ENCODE measurements around the gene ACTN1.

ACTN1 gene

DNA sequence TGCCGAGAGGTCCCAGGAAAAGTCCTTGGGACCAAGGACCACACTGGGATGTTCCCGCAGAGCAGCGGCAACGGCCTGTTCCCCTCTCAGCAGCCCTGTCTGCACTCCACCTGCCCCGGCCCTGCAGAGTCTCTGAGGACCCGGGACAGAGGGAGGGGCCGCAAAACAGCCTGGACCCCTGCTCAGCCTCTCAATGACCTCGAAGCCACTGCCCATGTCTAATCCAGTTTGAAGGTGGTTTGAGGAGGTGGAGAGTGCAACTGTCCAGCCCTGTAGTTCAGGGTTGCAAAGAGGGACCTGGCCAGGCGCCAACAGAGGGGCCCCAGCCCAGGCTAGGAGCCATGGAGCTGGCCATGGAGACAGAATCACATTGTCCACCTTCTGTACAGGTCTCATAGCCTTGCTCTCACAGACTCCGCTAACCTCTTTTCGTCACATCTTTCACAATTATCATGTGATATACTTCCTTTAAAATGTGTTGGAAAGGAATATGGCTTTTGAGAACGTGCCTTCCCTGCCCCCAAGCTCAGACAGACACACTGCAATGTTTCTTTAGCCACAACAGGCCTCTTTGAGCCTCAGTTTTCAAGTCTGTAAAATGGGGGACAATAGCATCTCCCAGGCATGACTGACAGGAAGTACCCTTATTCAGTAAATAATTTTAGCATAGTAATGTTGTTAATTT is 49.3 kb downstream of the ACTN1 start:
- no peak overlapping the region for H3K27ac ChIP-seq
- TF ChIP-seq, protein P1, sequence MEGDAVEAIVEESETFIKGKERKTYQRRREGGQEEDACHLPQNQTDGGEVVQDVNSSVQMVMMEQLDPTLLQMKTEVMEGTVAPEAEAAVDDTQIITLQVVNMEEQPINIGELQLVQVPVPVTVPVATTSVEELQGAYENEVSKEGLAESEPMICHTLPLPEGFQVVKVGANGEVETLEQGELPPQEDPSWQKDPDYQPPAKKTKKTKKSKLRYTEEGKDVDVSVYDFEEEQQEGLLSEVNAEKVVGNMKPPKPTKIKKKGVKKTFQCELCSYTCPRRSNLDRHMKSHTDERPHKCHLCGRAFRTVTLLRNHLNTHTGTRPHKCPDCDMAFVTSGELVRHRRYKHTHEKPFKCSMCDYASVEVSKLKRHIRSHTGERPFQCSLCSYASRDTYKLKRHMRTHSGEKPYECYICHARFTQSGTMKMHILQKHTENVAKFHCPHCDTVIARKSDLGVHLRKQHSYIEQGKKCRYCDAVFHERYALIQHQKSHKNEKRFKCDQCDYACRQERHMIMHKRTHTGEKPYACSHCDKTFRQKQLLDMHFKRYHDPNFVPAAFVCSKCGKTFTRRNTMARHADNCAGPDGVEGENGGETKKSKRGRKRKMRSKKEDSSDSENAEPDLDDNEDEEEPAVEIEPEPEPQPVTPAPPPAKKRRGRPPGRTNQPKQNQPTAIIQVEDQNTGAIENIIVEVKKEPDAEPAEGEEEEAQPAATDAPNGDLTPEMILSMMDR (conservative IDR thresholded peaks at IDR 0.05): no peak

DNA sequence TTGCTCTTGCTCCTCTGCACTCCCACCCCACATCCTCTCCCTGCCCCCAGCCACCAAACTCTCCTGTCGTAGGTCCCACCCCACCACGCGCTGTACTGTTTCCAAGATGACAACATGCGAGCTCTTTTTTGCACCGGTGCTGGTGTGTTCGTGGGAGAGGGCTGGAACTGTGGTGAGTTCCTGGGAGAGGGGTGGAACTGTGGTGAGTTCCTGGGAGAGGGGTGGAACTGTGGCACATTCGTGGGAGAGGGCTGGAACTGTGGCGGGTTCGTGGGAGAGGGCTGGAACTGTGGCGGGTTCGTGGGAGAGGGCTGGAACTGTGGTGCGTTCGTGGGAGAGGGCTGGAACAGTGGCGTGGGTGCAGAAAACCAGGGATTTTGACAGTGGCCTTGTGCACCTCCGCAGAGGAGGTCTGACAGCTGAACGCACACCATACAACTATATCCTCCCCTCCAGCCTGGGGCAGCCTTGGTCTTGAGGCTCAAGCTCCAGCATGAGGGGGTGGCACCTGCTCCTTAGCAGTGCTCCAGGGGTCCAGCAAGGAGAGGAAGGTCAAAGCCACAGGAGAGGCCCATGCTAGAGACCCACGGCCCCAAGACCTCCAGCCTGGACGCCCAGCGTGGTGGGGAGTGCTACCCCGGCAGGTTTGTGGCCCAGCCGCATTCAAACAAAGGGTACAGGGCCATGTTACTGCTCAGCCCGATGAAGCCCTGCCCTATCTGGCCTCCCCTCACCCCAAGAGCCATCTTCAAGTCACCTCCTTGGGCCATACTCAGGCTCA is 50.1 kb downstream of the ACTN1 start:
- H3K27ac ChIP-seq: no peak overlapping the region
- no peak for TF ChIP-seq ZFX (IDR thresholded peaks at IDR 0.05)
- TF ChIP-seq, protein P1 (conservative IDR thresholded peaks at IDR 0.05): no peak

DNA sequence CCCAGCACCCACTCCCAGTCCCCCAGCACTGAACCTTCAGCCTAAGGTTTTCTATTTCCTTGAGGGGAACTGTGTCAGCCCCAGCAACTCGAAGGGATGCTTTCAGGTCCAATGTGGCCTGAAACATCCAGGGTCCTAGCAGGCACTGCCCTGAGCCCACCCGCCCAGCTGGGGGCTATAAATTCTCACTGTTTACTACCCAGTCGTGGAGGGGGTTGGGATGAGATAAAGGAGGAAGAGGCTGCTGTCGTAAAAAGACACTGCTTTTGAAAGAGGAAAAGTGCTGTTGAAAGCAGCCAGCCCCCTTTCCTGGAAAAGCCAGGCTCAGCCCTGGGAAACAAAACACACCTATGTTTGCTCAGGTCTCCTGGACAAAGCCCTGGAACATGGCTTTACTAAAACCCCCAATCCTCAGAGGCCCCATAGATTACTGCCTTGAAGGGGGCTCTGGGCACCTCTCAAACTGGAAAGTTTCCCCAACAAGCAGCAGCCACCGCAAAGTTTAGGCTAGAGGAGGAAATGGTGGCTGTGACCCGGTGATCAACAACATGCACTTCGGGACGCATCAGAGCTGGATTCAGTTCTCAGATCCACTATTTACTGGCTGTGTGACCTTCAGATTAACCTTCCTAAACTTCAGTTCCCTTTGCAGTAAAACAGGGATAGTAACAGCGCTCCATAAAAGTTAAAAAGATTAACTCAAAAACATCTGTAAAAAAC is 51.0 kb downstream of the ACTN1 start:
- TF ChIP-seq, protein P1 (conservative IDR thresholded peaks at IDR 0.05): no peak
- TF ChIP-seq ZFX (IDR thresholded peaks at IDR 0.05): no peak
- H3K27ac ChIP-seq: no peak overlapping the region

DNA sequence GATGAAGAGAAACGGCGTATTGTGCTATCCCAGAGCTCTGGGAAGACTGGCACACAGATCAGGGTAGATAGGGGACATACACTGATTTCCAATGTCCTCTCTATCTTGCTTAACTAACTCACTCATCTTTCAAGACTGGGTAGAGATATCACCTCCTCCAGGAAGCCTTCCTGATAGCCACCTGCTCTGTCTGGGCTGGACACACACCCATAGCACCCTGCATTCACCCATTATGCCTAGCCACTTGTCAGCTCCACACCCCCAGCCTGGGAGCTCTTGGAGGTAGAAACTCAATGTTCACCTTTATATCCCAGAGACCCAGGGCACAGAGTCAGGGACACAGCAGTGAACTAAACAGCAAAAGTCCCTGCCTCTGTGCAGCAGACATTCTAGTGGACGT is 52.0 kb downstream of the ACTN1 start:
- H3K27ac ChIP-seq: no peak overlapping the region
- TF ChIP-seq, protein P1 (conservative IDR thresholded peaks at IDR 0.05): no peak
- TF ChIP-seq ZFX (IDR thresholded peaks at IDR 0.05): no peak

DNA sequence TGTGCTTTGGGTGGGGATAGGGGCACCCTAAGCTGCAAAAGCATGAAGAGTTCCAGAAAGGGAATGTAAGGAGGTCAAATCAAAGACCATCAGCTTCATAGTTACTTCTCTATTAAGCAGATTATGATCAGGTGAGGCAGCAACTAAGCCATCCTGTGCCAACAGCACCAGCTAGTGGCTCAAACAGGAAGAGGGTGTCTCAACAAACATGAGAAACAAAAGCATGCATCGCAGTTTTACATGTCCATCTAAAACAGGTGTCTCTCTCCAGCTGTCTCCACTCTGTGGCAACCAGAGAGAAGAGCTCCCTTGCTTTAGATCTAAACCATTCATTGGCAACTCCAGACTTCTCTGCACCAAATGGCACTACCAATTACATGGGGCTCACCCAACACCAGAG is 52.9 kb downstream of the ACTN1 start:
- no peak for TF ChIP-seq ZFX (IDR thresholded peaks at IDR 0.05)

DNA sequence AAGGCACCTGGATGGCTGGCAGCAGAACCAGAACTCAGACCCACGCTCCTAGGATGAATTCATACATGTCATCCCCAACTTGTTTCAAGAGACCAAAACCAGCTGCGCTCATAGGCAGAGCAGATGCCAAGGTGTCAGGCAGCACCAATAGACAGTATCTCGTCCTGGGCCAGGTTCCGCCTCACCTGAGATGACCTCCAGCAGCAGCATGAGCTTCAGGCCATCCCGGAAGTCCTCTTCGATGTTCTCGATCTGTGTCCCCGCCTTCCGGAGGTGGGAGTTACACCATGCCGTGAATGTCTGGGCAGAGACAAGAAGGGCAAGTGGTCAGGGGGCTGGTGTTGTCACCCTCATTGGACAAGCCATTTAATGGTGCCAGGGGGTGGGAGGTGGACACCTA is 53.7 kb downstream of the ACTN1 start:
- no peak overlapping the region for H3K27ac ChIP-seq
- no peak for TF ChIP-seq ZFX (IDR thresholded peaks at IDR 0.05)
- TF ChIP-seq, protein P1 (conservative IDR thresholded peaks at IDR 0.05): no peak

More for the DNA sequence above, 52.9 kb downstream of the ACTN1 start:
- no peak overlapping the region for H3K27ac ChIP-seq

DNA sequence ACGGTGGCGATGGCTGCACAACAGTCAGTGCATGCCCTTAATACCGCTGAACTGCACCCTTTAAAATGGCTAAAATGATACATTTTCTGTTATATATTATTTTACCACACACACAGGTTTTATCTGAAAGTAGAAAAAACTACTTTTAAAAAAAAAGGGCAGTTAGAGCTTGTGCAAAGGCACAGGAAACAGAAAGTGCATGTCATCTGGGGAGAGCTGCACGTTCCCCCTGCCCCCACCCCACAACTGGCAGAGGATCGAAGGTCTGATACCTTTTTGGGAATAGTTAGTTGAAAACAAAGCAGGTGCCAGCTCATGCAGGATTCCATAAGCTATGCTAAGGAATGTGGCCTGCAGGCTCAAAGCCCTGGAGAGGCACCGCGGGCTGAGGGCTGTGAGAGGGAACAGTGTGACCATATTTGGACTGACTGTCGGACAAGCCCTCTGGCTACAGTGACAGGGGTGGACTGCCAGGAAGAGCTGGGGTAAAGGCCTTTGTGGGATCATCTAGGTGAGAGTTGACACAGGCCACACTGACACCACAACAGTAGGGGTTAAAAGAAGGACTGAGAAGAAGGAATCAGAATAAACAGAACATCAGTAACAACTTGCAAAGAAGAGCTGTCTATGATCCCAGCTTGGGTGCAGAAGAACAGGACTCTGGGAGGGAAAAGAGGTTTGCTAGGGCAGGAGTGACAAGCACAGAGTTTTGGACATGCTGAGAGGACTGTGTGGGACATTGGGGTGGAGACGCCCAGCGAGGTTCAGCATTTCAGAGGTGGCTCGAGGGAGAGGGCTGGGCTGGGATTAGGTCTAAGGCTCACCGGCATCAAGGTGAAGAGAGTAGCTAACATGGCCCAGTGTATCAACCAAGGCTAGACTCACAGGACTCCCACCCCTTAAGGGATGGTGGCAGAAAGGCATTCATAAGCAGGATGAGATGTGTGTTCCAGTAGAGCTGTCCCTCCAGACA is 54.6 kb downstream of the ACTN1 start:
- H3K27ac ChIP-seq: no peak overlapping the region
- TF ChIP-seq ZFX (IDR thresholded peaks at IDR 0.05): no peak
- TF ChIP-seq, protein P1 (conservative IDR thresholded peaks at IDR 0.05): no peak
